GM20000 (cell line): ENCODE results near the gene GATA5.
"Not testable (repeated sequence)": the region's sequence is repeated elsewhere in the genome, so short reads cannot be mapped to it uniquely, and the experiment has no call there.

Experiments used
- DNase-seq: peaks from one replicate; pipeline ENCODE4 v3.0.0; 2012; ENCODE audit warnings: low spot score
- CTCF ChIP-seq: IDR thresholded peaks from 2 replicates; pipeline ENCODE4 v1.5.1; 2012; ENCODE audit warnings: mild to moderate bottlenecking, control low read depth; ENCODE audit errors: extremely low read depth, missing control alignments

Gene GATA5

GRCh38 chr20:62427172-62428001 is 48.4 kb downstream of the GATA5 start, which contains the start of gene RBBP8NL:
RBBP8NL (minus strand) TSS chr20:62427539; CDS start chr20:62419647, 7,892 bp downstream.
- TF ChIP-seq CTCF, result no peak
- DNase-seq, result no peak

GRCh38 chr20:62426699-62427131 is 49.1 kb downstream of the GATA5 start:
- DNase-seq, result no peak

GRCh38 chr20:62426059-62426348 is 49.8 kb downstream of the GATA5 start:
- not testable (repeated sequence) for DNase-seq

More at GRCh38 chr20:62426699-62427131, 49.1 kb downstream of the GATA5 start:
- no peak for TF ChIP-seq CTCF

- no peak for TF ChIP-seq CTCF
- no peak for DNase-seq
Observed at GRCh38 chr20:62425281-62426058, 50.3 kb downstream of the GATA5 start.

GRCh38 chr20:62424249-62425107 is 51.3 kb downstream of the GATA5 start:
- no peak for DNase-seq
- TF ChIP-seq CTCF, result no peak

- TF ChIP-seq CTCF, result no peak
- no peak for DNase-seq
Observed at GRCh38 chr20:62423326-62423706, 52.5 kb downstream of the GATA5 start.

GRCh38 chr20:62422636-62423325 is 53.0 kb downstream of the GATA5 start:
- TF ChIP-seq CTCF, result no peak
- no peak for DNase-seq
